LNCAP (cell line): Measurements from ENCODE around the gene MGST3.

Experiments
- TF ChIP-seq, protein P1 (sequence below): fragments of 450-650 bp; IDR thresholded peaks from 2 replicates; pipeline ENCODE4 v1.5.1; 2017; ENCODE audit warnings: mild to moderate bottlenecking

MGST3 gene

DNA sequence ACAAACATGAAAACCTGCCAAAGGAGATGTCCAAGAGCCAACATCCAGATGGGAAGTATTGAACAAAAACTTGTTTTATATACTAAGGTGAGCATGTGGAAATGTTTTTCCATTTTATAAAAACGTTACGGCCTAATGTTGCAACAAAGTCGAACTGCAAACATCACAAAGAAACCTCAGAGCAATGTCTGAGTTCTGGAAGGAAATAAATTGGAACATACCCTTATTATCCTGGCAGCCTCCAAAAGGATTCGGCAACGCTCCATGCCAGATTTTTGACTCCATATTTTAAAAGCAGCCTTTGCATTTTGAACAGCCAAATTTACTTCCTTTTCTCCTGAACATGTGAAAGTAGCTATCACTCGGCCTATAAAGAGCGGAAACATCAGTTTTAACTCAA, 64.0 kb downstream of the MGST3 start:
- TF ChIP-seq, protein P1, sequence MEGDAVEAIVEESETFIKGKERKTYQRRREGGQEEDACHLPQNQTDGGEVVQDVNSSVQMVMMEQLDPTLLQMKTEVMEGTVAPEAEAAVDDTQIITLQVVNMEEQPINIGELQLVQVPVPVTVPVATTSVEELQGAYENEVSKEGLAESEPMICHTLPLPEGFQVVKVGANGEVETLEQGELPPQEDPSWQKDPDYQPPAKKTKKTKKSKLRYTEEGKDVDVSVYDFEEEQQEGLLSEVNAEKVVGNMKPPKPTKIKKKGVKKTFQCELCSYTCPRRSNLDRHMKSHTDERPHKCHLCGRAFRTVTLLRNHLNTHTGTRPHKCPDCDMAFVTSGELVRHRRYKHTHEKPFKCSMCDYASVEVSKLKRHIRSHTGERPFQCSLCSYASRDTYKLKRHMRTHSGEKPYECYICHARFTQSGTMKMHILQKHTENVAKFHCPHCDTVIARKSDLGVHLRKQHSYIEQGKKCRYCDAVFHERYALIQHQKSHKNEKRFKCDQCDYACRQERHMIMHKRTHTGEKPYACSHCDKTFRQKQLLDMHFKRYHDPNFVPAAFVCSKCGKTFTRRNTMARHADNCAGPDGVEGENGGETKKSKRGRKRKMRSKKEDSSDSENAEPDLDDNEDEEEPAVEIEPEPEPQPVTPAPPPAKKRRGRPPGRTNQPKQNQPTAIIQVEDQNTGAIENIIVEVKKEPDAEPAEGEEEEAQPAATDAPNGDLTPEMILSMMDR = no peak

DNA sequence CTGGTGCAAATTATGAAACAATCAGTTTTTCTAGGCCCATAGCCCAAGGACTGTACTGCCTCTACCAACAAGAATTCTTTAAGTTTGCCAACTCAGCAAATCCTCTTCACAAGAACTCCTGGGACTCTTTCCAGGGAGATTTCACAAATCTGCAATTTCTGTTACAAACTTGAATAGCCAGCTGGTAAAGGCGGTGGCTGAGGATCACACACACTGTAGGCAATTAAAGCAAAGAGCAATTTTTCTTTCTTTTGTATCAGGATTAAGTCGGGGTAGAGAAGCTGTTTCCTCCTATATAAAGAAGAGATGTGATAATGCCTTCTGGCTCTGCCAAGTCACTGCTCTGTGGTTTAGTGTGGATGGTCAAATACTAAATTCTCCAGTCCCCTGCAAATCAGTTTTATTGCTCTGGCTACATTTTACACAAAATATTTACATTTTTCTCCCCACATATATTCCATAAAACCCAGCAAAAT, 65.6 kb downstream of the MGST3 start:
- TF ChIP-seq, protein P1 = no peak

DNA sequence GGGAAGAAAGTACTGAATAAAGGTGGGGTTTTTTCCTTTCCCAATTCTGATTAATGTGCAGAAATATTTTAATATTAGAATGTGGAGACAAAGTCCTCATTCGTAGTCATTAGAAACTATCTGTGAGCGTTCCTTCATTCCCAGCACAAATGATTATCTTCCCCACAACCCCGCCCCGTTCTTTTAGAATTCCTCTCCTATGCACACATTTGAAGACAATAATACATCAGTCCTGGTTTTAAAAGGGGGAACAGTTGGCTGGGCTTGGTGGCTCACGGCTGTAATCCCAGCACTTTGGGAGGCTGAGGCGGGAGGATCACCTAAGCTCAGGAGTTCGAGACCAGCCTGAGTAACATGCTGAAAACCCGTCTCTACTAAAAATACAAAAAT, 66.5 kb downstream of the MGST3 start:
- TF ChIP-seq, protein P1 = no peak

DNA sequence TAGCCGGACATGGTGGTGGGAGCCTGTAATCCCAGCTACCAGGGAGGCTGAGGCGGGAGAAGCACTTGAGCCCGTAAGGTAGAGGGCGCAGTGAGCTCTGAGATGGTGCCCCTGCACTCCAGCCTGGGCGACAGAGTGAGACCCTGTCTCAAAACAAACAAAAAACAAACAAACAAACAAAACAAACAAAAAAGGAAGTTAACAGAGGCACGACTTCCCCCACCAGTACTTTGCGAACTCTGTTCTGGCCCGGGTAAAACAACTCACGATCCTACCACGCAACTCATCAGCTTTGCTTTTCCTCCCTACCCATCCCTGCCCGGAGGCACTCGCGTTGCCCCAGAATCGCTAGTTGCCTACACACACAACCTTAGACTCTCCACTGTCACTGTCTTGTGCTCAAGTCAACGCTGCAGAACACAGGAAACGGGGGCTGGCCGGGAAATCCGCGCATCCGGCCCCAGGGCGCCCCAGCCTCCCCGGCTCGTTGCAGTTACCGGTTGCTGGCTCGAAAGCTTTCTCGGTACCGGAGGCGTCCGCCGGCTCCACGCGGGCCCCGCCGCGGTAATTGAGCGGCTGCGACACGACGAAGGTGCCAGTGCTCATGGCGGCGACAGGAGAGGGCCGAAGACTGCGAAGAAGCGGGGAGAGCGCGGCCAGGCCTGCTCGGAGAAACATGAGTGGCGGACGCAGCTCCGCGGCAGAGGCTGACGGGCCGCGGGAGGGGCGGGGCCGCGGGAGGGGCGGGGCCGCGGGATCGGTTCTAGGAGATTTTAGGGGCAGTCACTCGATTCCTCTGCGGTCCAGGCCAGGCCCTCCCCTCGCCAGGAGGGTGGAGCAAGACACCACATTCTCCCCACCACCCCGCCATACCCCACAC, 67.1 kb downstream of the MGST3 start, which contains the start of gene ALDH9A1:
Gene ALDH9A1, minus strand, starts transcription at position 682 of the 880 bp plus-strand sequence. Its CDS starts 4 bp downstream, at position 678.
- TF ChIP-seq, protein P1 = peak; percentile 64

DNA sequence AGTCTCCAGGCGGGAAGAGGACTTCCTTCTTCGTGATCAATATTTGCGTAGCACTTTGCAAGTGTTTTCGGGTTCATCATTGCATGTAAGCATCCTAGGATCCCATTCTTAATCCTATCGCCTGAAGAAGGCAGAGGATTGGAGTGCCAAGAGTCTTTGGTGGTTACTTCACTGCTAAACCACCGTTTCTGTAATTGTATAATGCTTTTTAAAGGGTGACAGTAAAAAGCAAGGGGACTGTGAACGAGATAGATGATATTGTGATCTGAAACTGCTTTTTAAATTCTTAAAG, 67.7 kb downstream of the MGST3 start:
- TF ChIP-seq, protein P1 = no peak

DNA sequence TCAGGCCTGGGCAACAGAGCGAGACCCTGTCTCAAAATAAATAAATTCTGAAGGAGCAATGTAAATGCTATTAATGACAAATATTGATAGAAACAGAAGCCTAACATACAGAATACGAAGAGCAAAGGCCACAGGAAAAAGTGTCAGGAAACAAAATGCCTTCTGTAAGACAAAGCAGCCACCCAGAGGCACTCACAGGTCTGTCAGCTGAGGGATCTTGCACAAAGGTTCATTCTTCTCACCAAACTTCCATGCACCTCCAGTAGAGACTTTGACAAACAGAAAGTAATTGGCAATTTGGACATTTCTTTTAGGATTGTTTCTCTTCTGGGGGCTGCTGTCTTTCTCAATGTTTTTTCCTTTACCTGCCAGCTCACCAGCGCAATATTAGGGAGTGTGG, 68.5 kb downstream of the MGST3 start:
- TF ChIP-seq, protein P1 = no peak

DNA sequence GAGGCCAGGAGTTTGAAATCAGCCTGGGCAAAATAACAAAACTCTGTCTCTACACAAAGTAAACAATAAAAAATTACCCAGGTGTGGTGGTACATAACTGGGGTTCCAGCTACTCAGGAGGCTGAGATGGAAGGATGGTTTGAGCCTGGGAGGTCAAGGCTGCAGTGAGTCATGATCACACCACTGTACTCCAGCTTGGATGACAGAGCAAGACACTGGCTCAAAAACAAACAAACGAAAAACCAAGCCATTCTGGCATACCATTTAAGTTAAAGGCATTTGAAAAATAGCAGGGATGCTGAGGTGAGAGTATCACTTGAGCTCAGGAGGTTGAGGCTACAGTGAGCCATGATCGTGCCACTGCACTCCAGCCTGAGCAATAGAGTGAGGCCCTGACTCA, 72.6 kb downstream of the MGST3 start:
- TF ChIP-seq, protein P1 = no peak
